Panc1 (cell line): ENCODE results near the gene SNX9. TPM values are rescaled to one million over a fixed set of nuclear protein-coding genes. Genes with fewer than 3 reads are reported as not detected.

Experiments
- ATAC-seq: fragments of 200-7000 bp; cut with Tn5 transposase; 2 replicates; pipeline ENCODE4 v1.9.1; 2020; ENCODE audit warnings: mild to moderate bottlenecking, moderate library complexity
- BruUV-seq: library from RNA; stranded (reverse); fragments of 400-500 nt; replicated peaks from 2 replicates; lab custom pipeline; 2021; lab: Mats Ljungman, UMichigan
- CTCF ChIA-PET: fragments of 300-600 bp; sonication (Branson Sonifier 250); formaldehyde crosslinking; loops from one replicate; lab custom pipeline; 2022; ENCODE audit warnings: antibody characterized with exemption; lab: Charles Lee
- POLR2A ChIA-PET: fragments of 300-600 bp; sonication (Branson Sonifier 250); formaldehyde crosslinking; loops from one replicate; lab custom pipeline; 2022; ENCODE audit warnings: antibody characterized with exemption; lab: Charles Lee
- DNase-seq: peaks from one replicate; pipeline ENCODE4 v3.0.0-alpha.2; 2010; ENCODE audit warnings: low read depth, low spot score
- H3K27ac ChIP-seq: 2 replicates; pipeline ENCODE4 v1.5.1; 2011; ENCODE audit warnings: mild to moderate bottlenecking, low read length, inconsistent platforms
- H3K27me3 ChIP-seq: fragments of 200-500 bp; sonication (Bioruptor generic); 2 replicates; pipeline ENCODE4 v1.6.0; 2014; ENCODE audit warnings: low read length, inconsistent platforms; ENCODE audit not compliant: control insufficient read depth, insufficient read depth
- H3K36me3 ChIP-seq: fragments of 200-500 bp; sonication (Bioruptor generic); 2 replicates; pipeline ENCODE4 v1.5.1; 2014; ENCODE audit warnings: inconsistent platforms, mild to moderate bottlenecking, low read length, moderate library complexity; ENCODE audit not compliant: control insufficient read depth, insufficient read depth
- H3K4me1 ChIP-seq: 2 replicates; pipeline ENCODE4 v1.5.1; 2011; ENCODE audit warnings: inconsistent platforms, mild to moderate bottlenecking, low read length, moderate library complexity; ENCODE audit not compliant: control insufficient read depth, insufficient read depth
- H3K4me3 ChIP-seq, 2 experiments: 2 replicates each; pipeline ENCODE4 v1.5.1; 2011 to 2012; ENCODE audit warnings: low read depth in 2 of 2, low read length in 2 of 2, mild to moderate bottlenecking in 2 of 2, inconsistent platforms in 1 of 2, moderate library complexity in 1 of 2
- H3K9me3 ChIP-seq: fragments of 200-500 bp; sonication (Bioruptor generic); 2 replicates; pipeline ENCODE4 v1.5.1; 2014; ENCODE audit warnings: low read depth, mild to moderate bottlenecking, inconsistent platforms, low read length, moderate library complexity; ENCODE audit not compliant: control insufficient read depth, insufficient read depth
- POLR2AphosphoS5 ChIP-seq: IDR thresholded peaks from 2 replicates; pipeline ENCODE4 v1.6.1; 2012; ENCODE audit warnings: mild to moderate bottlenecking, low read depth, low read length, moderate library complexity
- SIN3A ChIP-seq: IDR thresholded peaks from 2 replicates; pipeline ENCODE4 v1.6.1; 2012; ENCODE audit warnings: low read depth, mild to moderate bottlenecking, low read length, moderate library complexity, borderline replicate concordance; ENCODE audit not compliant: insufficient read depth
- TCF7L2 ChIP-seq: IDR thresholded peaks from 2 replicates; pipeline ENCODE4 v1.6.1; 2011; ENCODE audit warnings: mild to moderate bottlenecking, low read depth, low read length, inconsistent platforms
- in situ Hi-C: cut with HindIII; loops from 2 replicates; pipeline ENCODE4 v1.10.0; 2016; ENCODE audit warnings: low sequenced_read_pairs, low pct_unique_long_range_greater_than_20kb
- intact Hi-C: fragments of 100-400 bp; cut with micrococcal nuclease; formaldehyde crosslinking; loops from one replicate; pipeline ENCODE4 v1.10.0; 2022; ENCODE audit not compliant: unreplicated experiment
- total RNA-seq: library from RNA; stranded (reverse); gene quantifications from one replicate; pipeline ENCODE4 v1.2.1, GENCODE V29; 2021; ENCODE audit not compliant: unreplicated experiment
- TF ChIP-seq, protein P1 (sequence below), 2 experiments: IDR thresholded peaks; 2 replicates each; pipeline ENCODE4 v1.6.1; 2011 to 2012; ENCODE audit warnings: low read depth in 2 of 2, control low read depth in 1 of 2, low read length in 1 of 2, mild to moderate bottlenecking in 1 of 2, moderate library complexity in 1 of 2; ENCODE audit not compliant: insufficient read depth in 1 of 2
- TF ChIP-seq, protein P2 (sequence below): fragments of 450-650 bp; IDR thresholded peaks from 2 replicates; pipeline ENCODE4 v1.5.1; 2017; ENCODE audit warnings: mild to moderate bottlenecking

SNX9 gene
- total RNA-seq, 1 experiment from 2014 or later: 46.0 TPM

DNA sequence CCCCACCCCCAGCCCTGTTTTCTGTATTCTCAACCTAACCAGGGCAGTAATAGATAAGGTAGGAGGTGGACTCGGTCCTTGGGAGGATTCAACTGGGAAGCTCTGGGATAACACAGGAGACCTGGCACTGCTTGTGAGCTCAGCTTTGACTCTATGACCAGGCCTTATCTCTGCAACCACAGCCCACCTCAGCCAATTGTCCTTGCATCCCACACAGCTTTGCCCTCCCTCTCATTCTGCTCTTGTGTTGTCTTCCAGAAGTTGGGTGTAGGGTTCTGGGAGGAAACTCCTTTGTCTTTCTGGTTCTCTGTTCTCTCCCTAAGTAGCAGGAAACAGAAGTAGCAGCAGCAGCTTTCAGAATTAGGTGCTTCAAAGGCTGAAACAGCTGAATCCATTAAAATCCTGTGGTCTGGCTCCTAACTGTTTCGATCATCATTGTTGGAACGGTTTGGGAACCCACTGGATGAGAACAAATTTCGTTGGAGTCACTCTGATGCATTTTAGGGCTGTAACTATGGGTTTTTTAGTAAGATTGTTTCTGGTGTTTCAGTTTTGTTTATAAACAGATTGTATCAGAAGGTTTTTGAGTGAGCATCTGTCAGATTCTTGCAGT lies 32.4 kb upstream of the SNX9 start:
- Histone ChIP-seq H3K4me1 (no peaks in the 10 kb centered on the region), H3K27me3 (no peaks in the 10 kb centered on the region), H3K9me3 (no peaks in the 10 kb centered on the region), H3K36me3 (no peaks in the 10 kb centered on the region), H3K4me3 (no peak overlapping the region), H3K27ac (no peak overlapping the region)
- in situ Hi-C loops: no loop called here
- TF ChIP-seq SIN3A: no peak
- TF ChIP-seq TCF7L2: no peak
- POLR2A ChIA-PET: no interaction called here
- intact Hi-C loops: no loop called here
- DNase-seq: no peak
- no peak for ATAC-seq
- CTCF ChIA-PET: no interaction called here
- no TSS peak for BruUV-seq

DNA sequence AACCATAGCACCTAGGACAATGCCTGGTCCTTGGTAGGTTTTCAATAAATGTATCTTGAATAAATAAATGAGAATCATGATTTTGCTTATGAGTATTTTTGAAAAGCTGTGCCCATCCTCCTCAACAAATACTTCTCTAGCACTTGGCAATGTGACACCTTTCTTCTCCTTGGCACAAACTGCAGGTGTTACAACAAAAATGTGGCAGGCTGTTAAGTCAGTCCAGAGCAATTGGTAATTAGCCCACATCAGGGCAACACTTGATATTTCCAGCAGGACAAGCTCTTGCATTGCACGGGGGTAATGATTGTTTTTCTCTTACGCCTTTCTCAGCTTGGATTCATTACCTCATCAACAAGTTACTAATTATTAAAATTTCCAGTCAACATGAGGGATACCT lies 31.6 kb upstream of the SNX9 start:
- BruUV-seq: no TSS peak
- Histone ChIP-seq H3K9me3 (no peaks in the 10 kb centered on the region), H3K4me1 (no peaks in the 10 kb centered on the region), H3K27me3 (no peaks in the 10 kb centered on the region), H3K4me3 (no peak overlapping the region), H3K36me3 (no peaks in the 10 kb centered on the region), H3K27ac (no peak overlapping the region)
- POLR2A ChIA-PET: no interaction called here
- CTCF ChIA-PET: no interaction called here
- intact Hi-C loops: no loop called here
- no peak for DNase-seq
- TF ChIP-seq, protein P1, sequence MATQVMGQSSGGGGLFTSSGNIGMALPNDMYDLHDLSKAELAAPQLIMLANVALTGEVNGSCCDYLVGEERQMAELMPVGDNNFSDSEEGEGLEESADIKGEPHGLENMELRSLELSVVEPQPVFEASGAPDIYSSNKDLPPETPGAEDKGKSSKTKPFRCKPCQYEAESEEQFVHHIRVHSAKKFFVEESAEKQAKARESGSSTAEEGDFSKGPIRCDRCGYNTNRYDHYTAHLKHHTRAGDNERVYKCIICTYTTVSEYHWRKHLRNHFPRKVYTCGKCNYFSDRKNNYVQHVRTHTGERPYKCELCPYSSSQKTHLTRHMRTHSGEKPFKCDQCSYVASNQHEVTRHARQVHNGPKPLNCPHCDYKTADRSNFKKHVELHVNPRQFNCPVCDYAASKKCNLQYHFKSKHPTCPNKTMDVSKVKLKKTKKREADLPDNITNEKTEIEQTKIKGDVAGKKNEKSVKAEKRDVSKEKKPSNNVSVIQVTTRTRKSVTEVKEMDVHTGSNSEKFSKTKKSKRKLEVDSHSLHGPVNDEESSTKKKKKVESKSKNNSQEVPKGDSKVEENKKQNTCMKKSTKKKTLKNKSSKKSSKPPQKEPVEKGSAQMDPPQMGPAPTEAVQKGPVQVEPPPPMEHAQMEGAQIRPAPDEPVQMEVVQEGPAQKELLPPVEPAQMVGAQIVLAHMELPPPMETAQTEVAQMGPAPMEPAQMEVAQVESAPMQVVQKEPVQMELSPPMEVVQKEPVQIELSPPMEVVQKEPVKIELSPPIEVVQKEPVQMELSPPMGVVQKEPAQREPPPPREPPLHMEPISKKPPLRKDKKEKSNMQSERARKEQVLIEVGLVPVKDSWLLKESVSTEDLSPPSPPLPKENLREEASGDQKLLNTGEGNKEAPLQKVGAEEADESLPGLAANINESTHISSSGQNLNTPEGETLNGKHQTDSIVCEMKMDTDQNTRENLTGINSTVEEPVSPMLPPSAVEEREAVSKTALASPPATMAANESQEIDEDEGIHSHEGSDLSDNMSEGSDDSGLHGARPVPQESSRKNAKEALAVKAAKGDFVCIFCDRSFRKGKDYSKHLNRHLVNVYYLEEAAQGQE (IDR thresholded peaks at IDR 0.05; ENCODE audit: insufficient read depth in 1 of 2, low read depth in 2 of 2, low read length in 1 of 2): no peak
- TF ChIP-seq, protein P2, sequence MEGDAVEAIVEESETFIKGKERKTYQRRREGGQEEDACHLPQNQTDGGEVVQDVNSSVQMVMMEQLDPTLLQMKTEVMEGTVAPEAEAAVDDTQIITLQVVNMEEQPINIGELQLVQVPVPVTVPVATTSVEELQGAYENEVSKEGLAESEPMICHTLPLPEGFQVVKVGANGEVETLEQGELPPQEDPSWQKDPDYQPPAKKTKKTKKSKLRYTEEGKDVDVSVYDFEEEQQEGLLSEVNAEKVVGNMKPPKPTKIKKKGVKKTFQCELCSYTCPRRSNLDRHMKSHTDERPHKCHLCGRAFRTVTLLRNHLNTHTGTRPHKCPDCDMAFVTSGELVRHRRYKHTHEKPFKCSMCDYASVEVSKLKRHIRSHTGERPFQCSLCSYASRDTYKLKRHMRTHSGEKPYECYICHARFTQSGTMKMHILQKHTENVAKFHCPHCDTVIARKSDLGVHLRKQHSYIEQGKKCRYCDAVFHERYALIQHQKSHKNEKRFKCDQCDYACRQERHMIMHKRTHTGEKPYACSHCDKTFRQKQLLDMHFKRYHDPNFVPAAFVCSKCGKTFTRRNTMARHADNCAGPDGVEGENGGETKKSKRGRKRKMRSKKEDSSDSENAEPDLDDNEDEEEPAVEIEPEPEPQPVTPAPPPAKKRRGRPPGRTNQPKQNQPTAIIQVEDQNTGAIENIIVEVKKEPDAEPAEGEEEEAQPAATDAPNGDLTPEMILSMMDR: no peak
- TF ChIP-seq POLR2AphosphoS5: no peak
- TF ChIP-seq TCF7L2: no peak
- no peak for TF ChIP-seq SIN3A
- in situ Hi-C loops: no loop called here
- ATAC-seq: no peak

DNA sequence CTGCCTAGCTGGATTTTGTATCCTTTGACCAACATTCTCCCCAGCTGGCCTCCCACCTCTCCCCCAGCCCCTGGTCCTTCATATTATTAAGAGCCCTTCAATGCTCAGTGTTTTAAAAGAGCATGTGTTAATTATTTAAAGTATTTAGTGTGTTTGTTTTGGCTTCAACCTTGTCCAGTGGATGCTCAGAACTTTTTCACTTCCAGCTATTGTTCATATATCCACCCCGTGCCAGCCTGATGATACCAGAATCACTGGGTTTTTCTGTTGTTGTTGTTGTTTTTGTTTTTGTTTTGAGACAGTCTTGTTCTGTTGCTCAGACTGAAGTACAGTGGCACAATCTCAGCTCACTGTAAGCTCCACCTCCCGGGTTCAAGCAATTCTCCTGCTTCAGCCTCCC lies 30.4 kb upstream of the SNX9 start:
- H3K27me3 ChIP-seq: no peaks in the 10 kb centered on the region
- no peaks in the 10 kb centered on the region for H3K9me3 ChIP-seq
- CTCF ChIA-PET: no interaction called here
- H3K4me3 ChIP-seq: no peak overlapping the region
- H3K4me1 ChIP-seq: no peaks in the 10 kb centered on the region
- in situ Hi-C loops: no loop called here
- DNase-seq (no peak), ATAC-seq (no peak)
- intact Hi-C loops: no loop called here
- no peaks in the 10 kb centered on the region for H3K36me3 ChIP-seq
- BruUV-seq: no TSS peak
- H3K27ac ChIP-seq: no peak overlapping the region
- POLR2A ChIA-PET: no interaction called here
- TF ChIP-seq TCF7L2: no peak
- TF ChIP-seq, protein P2: no peak
- TF ChIP-seq, protein P1 (IDR thresholded peaks at IDR 0.05; ENCODE audit: insufficient read depth in 1 of 2, low read depth in 2 of 2, low read length in 1 of 2): no peak
- no peak for TF ChIP-seq POLR2AphosphoS5
- no peak for TF ChIP-seq SIN3A
